Measurements from ENCODE around the gene AGBL1.

The AGBL1 gene

DNA sequence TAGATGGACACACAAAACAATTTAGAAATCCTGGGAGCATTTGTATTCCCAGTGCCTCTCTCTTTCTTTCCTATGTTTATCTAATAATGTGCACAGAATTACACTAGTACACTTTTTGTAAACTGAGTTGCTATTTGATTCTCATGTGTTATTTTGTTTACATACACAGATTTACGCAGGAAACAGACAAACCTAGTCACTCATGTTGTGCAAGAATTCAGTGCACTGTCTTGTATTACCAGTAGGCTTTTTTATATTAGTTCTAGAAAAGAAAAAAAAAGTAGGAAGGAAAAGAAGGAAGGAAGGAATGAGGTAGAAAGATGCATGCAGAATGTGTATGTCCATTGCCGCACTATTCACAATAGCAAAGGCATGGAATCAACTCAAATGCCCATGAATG lies 257.4 kb downstream of the AGBL1 start:
- H3K36me3 ChIP-seq (ENCODE audit: control insufficient read depth in 2 of 2, insufficient read depth in 1 of 2, low read length in 2 of 2) = no peaks in the 10 kb centered on the region
- CTCF ChIA-PET = interaction anchor here (0.6 kb wide), 1 partner anchor 125 kb away, joined by 3 read pairs; no protein-coding TSS in a partner anchor
- H3K9me3 ChIP-seq (ENCODE audit: control insufficient read depth, insufficient read depth, low read depth, low read length) = no peaks in the 10 kb centered on the region
- TF ChIP-seq SP2 (tag by site-specific recombination; IDR thresholded peaks at IDR 0.05) = no peak
- H3K4me3 ChIP-seq (ENCODE audit: low read depth, low read length) = no peak overlapping the region
- H3K4me1 ChIP-seq (ENCODE audit: control insufficient read depth, insufficient read depth, low read length) = no peaks in the 10 kb centered on the region
- POLR2A ChIA-PET = no interaction called here
- H3K27ac ChIP-seq (ENCODE audit: extremely low read depth, low read depth, low read length) = no peak overlapping the region

DNA sequence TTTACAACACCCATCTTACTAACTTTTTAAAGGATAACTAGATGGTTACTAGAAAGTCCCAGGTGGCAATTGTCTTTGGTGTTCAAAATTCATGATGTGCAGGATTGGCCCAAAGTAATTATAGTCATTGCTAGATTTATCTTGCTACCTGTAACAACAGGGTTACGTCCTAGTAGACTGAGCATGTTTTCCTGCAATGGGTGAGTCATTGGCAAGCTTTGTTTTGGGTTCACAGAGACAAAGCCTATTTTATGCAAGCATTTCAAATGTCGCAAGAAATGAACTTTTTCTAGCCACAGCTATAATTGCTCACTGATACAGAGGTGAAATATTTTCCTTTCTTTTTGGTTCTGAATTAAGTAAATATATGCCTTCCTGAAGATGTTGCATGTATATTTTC lies 267.6 kb downstream of the AGBL1 start:
- Histone ChIP-seq H3K4me3 (ENCODE audit: low read depth, low read length) (no peak overlapping the region), H3K27ac (ENCODE audit: extremely low read depth, low read depth, low read length) (no peak overlapping the region), H3K36me3 (ENCODE audit: control insufficient read depth in 2 of 2, insufficient read depth in 1 of 2, low read length in 2 of 2) (no peaks in the 10 kb centered on the region), H3K4me1 (ENCODE audit: control insufficient read depth, insufficient read depth, low read length) (no peaks in the 10 kb centered on the region), H3K9me3 (ENCODE audit: control insufficient read depth, insufficient read depth, low read depth, low read length) (no peaks in the 10 kb centered on the region)
- ChIA-PET CTCF (no interaction called here), POLR2A (no interaction called here)
- no peak for TF ChIP-seq ZFP37 (tag by site-specific recombination; IDR thresholded peaks at IDR 0.05)
- no peak for TF ChIP-seq ZNF23 (tag by site-specific recombination; IDR thresholded peaks at IDR 0.05; ENCODE audit: borderline replicate concordance)
- TF ChIP-seq ZBTB21 (tag by site-specific recombination; IDR thresholded peaks at IDR 0.05) = no peak

GRCh38 chr15:86349565-86349964 lies 269.9 kb downstream of the AGBL1 start:
- Histone ChIP-seq H3K4me1 (ENCODE audit: control insufficient read depth, insufficient read depth, low read length) (no peaks in the 10 kb centered on the region), H3K36me3 (ENCODE audit: control insufficient read depth in 2 of 2, insufficient read depth in 1 of 2, low read length in 2 of 2) (no peaks in the 10 kb centered on the region), H3K27ac (ENCODE audit: extremely low read depth, low read depth, low read length) (no peak overlapping the region), H3K9me3 (ENCODE audit: control insufficient read depth, insufficient read depth, low read depth, low read length) (no peaks in the 10 kb centered on the region), H3K4me3 (ENCODE audit: low read depth, low read length) (no peak overlapping the region)
- TF ChIP-seq ZBTB20 (tag by site-specific recombination; IDR thresholded peaks at IDR 0.05) = no peak
- TF ChIP-seq, protein P1, sequence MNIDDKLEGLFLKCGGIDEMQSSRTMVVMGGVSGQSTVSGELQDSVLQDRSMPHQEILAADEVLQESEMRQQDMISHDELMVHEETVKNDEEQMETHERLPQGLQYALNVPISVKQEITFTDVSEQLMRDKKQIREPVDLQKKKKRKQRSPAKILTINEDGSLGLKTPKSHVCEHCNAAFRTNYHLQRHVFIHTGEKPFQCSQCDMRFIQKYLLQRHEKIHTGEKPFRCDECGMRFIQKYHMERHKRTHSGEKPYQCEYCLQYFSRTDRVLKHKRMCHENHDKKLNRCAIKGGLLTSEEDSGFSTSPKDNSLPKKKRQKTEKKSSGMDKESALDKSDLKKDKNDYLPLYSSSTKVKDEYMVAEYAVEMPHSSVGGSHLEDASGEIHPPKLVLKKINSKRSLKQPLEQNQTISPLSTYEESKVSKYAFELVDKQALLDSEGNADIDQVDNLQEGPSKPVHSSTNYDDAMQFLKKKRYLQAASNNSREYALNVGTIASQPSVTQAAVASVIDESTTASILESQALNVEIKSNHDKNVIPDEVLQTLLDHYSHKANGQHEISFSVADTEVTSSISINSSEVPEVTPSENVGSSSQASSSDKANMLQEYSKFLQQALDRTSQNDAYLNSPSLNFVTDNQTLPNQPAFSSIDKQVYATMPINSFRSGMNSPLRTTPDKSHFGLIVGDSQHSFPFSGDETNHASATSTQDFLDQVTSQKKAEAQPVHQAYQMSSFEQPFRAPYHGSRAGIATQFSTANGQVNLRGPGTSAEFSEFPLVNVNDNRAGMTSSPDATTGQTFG (tag by site-specific recombination; IDR thresholded peaks at IDR 0.05; ENCODE audit: borderline replicate concordance) = no peak
- no peak for TF ChIP-seq ZNF677 (tag by site-specific recombination; IDR thresholded peaks at IDR 0.05)
- TF ChIP-seq ZNF664 (tag by site-specific recombination; IDR thresholded peaks at IDR 0.05) = no peak
- TF ChIP-seq, protein P2, sequence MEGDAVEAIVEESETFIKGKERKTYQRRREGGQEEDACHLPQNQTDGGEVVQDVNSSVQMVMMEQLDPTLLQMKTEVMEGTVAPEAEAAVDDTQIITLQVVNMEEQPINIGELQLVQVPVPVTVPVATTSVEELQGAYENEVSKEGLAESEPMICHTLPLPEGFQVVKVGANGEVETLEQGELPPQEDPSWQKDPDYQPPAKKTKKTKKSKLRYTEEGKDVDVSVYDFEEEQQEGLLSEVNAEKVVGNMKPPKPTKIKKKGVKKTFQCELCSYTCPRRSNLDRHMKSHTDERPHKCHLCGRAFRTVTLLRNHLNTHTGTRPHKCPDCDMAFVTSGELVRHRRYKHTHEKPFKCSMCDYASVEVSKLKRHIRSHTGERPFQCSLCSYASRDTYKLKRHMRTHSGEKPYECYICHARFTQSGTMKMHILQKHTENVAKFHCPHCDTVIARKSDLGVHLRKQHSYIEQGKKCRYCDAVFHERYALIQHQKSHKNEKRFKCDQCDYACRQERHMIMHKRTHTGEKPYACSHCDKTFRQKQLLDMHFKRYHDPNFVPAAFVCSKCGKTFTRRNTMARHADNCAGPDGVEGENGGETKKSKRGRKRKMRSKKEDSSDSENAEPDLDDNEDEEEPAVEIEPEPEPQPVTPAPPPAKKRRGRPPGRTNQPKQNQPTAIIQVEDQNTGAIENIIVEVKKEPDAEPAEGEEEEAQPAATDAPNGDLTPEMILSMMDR (tag by site-specific recombination; IDR thresholded peaks at IDR 0.05) = no peak
- TF ChIP-seq ZNF184 (tag by site-specific recombination; IDR thresholded peaks at IDR 0.05) = no peak
- TF ChIP-seq, protein P3, sequence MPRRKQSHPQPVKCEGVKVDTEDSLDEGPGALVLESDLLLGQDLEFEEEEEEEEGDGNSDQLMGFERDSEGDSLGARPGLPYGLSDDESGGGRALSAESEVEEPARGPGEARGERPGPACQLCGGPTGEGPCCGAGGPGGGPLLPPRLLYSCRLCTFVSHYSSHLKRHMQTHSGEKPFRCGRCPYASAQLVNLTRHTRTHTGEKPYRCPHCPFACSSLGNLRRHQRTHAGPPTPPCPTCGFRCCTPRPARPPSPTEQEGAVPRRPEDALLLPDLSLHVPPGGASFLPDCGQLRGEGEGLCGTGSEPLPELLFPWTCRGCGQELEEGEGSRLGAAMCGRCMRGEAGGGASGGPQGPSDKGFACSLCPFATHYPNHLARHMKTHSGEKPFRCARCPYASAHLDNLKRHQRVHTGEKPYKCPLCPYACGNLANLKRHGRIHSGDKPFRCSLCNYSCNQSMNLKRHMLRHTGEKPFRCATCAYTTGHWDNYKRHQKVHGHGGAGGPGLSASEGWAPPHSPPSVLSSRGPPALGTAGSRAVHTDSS (tag by site-specific recombination; IDR thresholded peaks at IDR 0.05) = no peak
- no peak for TF ChIP-seq ZBTB7A (tag by site-specific recombination; IDR thresholded peaks at IDR 0.05; ENCODE audit: low read depth)
- TF ChIP-seq ZBTB48 (tag by site-specific recombination; IDR thresholded peaks at IDR 0.05) = no peak
- TF ChIP-seq ZNF501 (tag by site-specific recombination; IDR thresholded peaks at IDR 0.05) = no peak
- no peak for TF ChIP-seq ZNF155 (tag by site-specific recombination; IDR thresholded peaks at IDR 0.05)
- TF ChIP-seq ZBTB21 (tag by site-specific recombination; IDR thresholded peaks at IDR 0.05) = no peak
- TF ChIP-seq ZNF654 (tag by site-specific recombination; IDR thresholded peaks at IDR 0.05; ENCODE audit: low read depth) = no peak
- no peak for TF ChIP-seq ZBTB17 (tag by site-specific recombination; IDR thresholded peaks at IDR 0.05)
- TF ChIP-seq ZNF169 (tag by site-specific recombination; IDR thresholded peaks at IDR 0.05) = no peak
- no peak for TF ChIP-seq ZNF558 (tag by site-specific recombination; IDR thresholded peaks at IDR 0.05)
- ChIA-PET POLR2A (no interaction called here), CTCF (interaction anchor here (0.6 kb wide), 1 partner anchor 276 kb away, joined by 3 read pairs; no protein-coding TSS in a partner anchor)
